Ectodermal cell (in vitro differentiated cells): ENCODE measurements around the gene COL27A1.

Source experiments
- H3K27ac ChIP-seq: 2 replicates; pipeline ENCODE4 v1.7.0; 2013; ENCODE audit warnings: mild to moderate bottlenecking, low read depth, low read length; ENCODE audit not compliant: insufficient read depth, poor library complexity, severe bottlenecking
- H3K27me3 ChIP-seq: 2 replicates; pipeline ENCODE4 v1.7.0; 2013; ENCODE audit warnings: mild to moderate bottlenecking, low read length; ENCODE audit not compliant: insufficient read depth, control insufficient read depth, poor library complexity, severe bottlenecking
- H3K36me3 ChIP-seq: one replicate; pipeline ENCODE4 v1.7.0; 2013; ENCODE audit warnings: low read length; ENCODE audit not compliant: control insufficient read depth, insufficient read depth
- H3K4me1 ChIP-seq: one replicate; pipeline ENCODE4 v1.7.0; 2013; ENCODE audit warnings: low read length; ENCODE audit not compliant: control insufficient read depth, insufficient read depth
- H3K4me3 ChIP-seq: 2 replicates; pipeline ENCODE4 v1.7.0; 2013; ENCODE audit warnings: low read depth, low read length, control low read depth; ENCODE audit not compliant: insufficient read depth
- H3K9me3 ChIP-seq: 2 replicates; pipeline ENCODE4 v1.7.0; 2013; ENCODE audit warnings: mild to moderate bottlenecking, low read length, moderate library complexity; ENCODE audit not compliant: control insufficient read depth
- WGBS, 2 experiments: methylation state at CpG; one replicate each; pipeline ENCODE4 v1.1.7; 2013; ENCODE audit warnings: missing lambda C conversion rate in 2 of 2; 5-methylcytosine and 5-hydroxymethylcytosine counted together

COL27A1 gene

DNA sequence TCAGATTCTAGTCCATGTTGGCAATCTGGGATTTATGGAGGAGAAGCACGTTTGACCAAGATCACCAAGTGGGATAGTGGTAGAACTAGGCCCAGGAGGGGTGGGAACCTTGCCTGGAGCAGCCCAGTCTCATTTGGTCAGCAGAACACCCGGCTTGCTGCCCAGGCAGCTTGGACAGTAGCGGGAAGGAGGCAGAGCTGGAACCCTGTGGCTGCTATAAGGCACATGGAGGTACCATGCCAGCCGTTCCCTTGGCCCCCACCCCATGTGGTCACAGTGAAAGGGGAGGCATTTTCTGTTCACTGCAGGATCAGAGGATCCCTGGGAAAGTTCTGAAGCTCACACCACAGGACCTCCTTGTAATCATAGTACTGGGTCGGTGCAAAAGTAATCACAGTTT lies 92.2 kb downstream of the COL27A1 start:
- H3K36me3 ChIP-seq = no peaks in the 10 kb centered on the region
- no peak overlapping the region for H3K4me3 ChIP-seq
- no peaks in the 10 kb centered on the region for H3K9me3 ChIP-seq
- H3K4me1 ChIP-seq = peaks cover 6% of the 10 kb centered on the region
- no peaks in the 10 kb centered on the region for H3K27me3 ChIP-seq
- WGBS, 2 experiments = 63 to 69% methylated on average over 5 of the region's 5 CpGs
- no peak overlapping the region for H3K27ac ChIP-seq

DNA sequence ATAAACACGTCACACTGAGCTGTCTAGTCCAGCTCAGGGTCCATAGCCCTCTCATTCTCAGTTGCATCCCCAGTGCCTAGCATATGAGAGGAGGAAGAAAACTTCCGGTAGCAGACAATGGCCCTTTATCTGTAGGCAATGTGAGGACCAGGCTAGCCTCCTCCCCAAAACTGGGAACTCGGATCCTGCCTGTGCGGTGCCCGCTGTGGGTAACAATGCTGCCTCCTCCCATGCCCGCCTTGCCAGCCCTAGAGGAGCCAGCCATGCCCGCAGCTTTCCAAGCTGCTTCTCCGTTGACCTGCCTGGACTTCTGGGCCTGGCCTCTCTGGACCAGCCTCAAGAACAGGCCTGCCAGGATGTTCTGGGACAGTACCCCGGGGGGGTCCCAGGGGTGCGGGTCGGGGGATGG lies 93.0 kb downstream of the COL27A1 start:
- H3K27me3 ChIP-seq = no peaks in the 10 kb centered on the region
- no peaks in the 10 kb centered on the region for H3K36me3 ChIP-seq
- no peak overlapping the region for H3K27ac ChIP-seq
- 93 to 94% methylated on average over 10 to 11 of the region's 11 CpGs for WGBS, 2 experiments
- H3K9me3 ChIP-seq = no peaks in the 10 kb centered on the region
- no peak overlapping the region for H3K4me3 ChIP-seq
- peaks cover 6% of the 10 kb centered on the region for H3K4me1 ChIP-seq

DNA sequence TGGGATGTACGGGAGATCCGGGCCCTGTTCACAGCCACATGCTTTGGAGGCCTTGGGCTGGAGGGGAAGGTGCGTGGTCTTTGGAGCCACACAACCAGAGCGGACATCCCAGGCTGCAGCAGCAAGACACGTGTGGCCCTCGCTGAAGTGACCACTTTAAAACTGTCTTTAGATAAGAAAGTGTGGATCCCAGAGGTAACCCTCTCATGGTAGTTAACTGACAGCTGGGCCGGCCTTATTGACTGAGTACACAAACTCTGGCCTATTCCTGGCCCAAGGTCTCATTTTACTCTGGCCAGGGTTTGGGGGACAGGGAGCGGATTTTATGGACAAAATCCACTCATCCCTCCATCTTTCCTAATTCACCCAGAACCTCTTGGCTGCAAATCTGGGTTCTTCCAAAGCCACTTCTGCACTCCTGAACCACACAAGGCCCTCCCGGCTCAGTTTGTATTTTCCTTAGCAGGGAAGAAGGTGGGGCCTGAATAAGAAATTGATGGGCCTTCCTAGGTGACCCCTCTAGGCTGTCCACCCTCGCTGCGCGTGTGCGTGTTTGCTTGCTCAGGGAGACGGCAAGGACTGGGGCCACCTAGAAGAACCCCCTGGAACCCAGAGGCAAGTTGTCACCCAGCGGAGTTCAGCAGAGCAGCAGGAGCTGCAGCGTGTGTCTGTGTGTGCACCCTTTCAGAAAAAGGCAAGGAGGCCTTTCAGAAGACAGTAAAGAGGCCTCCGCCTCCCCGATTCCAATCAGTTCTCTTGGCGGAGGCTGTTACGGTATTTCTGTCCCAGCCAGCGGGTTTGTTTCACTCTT lies 94.3 kb downstream of the COL27A1 start:
- Histone ChIP-seq H3K27ac (no peak overlapping the region), H3K36me3 (no peaks in the 10 kb centered on the region), H3K27me3 (no peaks in the 10 kb centered on the region), H3K4me1 (peaks cover 6% of the 10 kb centered on the region), H3K4me3 (no peak overlapping the region), H3K9me3 (no peaks in the 10 kb centered on the region)
- 94 to 96% methylated on average over 21 of the region's 21 CpGs for WGBS, 2 experiments

DNA sequence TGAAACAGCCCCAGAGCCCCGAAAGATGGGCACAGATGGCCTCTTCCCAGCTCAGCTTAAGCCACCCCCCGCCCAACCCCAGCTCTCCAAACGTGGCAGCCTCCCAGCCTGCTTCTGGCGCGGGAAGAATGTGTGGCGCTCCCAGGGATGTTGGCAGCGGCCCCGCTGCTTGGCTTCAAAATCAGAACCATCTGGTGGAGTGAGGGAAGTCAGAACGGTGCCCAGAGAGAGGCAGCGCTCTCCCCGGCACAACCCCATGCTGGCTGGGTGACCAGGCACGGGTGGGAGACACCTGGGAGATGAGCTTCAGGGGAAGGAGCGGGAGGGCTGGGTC lies 94.9 kb downstream of the COL27A1 start:
- Histone ChIP-seq H3K4me3 (no peak overlapping the region), H3K36me3 (no peaks in the 10 kb centered on the region), H3K27me3 (no peaks in the 10 kb centered on the region), H3K9me3 (no peaks in the 10 kb centered on the region), H3K4me1 (peaks cover 6% of the 10 kb centered on the region), H3K27ac (no peak overlapping the region)
- 90% methylated on average over 13 of the region's 13 CpGs for WGBS, 2 experiments

DNA sequence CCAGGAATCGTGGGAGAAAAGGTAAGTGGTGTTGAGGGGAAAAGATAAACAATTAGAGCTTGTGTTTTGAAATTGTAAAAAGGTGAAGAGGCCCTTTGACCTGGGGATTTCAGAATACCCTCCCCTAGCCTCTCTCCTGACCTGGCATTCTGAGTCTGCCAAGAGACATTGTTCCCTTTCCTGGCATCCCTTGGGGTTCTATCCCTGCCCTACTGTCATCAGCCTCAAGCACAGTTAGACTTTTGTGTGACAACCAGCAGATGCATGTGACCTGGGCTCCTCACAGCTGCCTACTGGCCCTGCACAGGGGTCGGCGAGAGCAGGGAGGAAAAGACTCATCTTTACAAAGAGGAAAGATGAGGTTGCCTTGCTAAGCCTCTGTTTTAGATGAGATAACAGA lies 95.3 kb downstream of the COL27A1 start:
- no peaks in the 10 kb centered on the region for H3K36me3 ChIP-seq
- peaks cover 6% of the 10 kb centered on the region for H3K4me1 ChIP-seq
- H3K9me3 ChIP-seq = no peaks in the 10 kb centered on the region
- no peaks in the 10 kb centered on the region for H3K27me3 ChIP-seq
- no peak overlapping the region for H3K4me3 ChIP-seq
- 93 to 94% methylated on average over 3 of the region's 3 CpGs for WGBS, 2 experiments
- no peak overlapping the region for H3K27ac ChIP-seq

DNA sequence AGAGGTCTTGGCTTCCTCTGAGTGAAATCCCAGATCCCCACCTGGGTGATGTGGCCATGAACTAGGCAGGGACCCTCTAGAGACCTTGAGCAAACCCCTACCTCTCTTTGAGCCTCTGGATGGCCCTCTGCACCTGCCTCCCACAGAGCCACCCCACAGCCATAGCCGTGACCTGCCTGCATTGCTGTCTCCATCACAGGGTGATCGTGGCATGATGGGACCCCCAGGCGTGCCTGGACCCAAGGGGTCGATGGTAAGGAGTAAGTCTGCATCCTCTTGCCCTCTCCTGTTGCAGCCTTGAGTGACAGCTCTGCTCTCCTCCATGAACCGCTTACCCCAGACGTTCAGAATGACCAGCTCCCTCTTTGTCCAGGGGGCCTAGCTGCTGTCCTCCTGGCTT lies 97.1 kb downstream of the COL27A1 start:
- Histone ChIP-seq H3K4me1 (peaks cover 3% of the 10 kb centered on the region), H3K36me3 (no peaks in the 10 kb centered on the region), H3K4me3 (no peak overlapping the region), H3K9me3 (no peaks in the 10 kb centered on the region), H3K27ac (no peak overlapping the region), H3K27me3 (no peaks in the 10 kb centered on the region)
- WGBS, 2 experiments = 94% methylated on average over 6 of the region's 6 CpGs

DNA sequence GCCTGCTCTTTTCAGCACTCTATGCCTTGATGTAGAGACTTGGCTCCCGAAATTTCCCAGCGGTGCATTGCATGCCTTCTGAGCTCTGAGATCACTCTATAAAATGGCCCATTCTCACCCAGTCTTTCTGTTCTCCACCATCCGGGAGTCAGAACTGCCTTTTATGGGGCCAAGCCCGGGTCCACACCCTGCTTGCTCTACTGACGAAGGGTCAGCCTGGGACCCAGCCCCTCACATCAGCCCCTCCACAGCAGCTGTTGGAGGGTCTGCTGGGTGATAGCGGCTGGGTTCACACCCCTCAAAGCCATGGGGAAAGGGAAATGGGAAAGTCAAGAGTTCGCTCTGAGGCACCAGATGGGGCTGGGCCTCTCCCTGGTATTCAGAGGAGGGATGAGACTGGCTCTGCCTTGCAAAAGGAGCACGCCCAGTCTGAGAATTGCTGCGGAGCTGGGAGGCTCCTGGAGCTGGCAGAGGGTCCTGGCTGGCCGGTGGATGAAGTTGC lies 101.5 kb downstream of the COL27A1 start:
- Histone ChIP-seq H3K27me3 (no peaks in the 10 kb centered on the region), H3K4me1 (no peaks in the 10 kb centered on the region), H3K27ac (no peak overlapping the region), H3K36me3 (no peaks in the 10 kb centered on the region), H3K9me3 (no peaks in the 10 kb centered on the region), H3K4me3 (no peak overlapping the region)
- 92 to 94% methylated on average over 10 of the region's 10 CpGs for WGBS, 2 experiments

DNA sequence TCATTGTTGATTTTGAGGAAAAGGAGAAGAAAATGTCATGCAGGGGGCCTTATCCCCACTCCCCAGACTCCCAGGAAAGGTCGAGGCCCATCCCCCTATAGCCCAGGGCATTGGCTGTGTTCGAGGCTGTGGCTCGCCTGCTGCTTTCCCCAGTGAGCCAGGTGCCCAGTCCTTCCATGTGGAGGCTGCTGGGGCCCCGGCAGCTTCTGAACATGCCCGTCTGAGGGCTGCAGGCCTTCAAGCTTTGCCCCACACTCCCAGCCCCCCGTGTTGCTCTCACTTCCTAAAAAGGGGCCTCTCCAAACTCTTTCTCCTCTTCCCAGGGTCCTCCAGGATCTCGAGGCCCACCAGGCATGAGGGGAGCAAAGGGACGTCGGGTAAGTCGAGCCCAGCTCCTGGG lies 102.9 kb downstream of the COL27A1 start:
- no peaks in the 10 kb centered on the region for H3K36me3 ChIP-seq
- no peaks in the 10 kb centered on the region for H3K4me1 ChIP-seq
- WGBS, 2 experiments = 87 to 92% methylated on average over 10 of the region's 10 CpGs
- no peaks in the 10 kb centered on the region for H3K27me3 ChIP-seq
- H3K27ac ChIP-seq = no peak overlapping the region
- H3K9me3 ChIP-seq = no peaks in the 10 kb centered on the region
- no peak overlapping the region for H3K4me3 ChIP-seq

DNA sequence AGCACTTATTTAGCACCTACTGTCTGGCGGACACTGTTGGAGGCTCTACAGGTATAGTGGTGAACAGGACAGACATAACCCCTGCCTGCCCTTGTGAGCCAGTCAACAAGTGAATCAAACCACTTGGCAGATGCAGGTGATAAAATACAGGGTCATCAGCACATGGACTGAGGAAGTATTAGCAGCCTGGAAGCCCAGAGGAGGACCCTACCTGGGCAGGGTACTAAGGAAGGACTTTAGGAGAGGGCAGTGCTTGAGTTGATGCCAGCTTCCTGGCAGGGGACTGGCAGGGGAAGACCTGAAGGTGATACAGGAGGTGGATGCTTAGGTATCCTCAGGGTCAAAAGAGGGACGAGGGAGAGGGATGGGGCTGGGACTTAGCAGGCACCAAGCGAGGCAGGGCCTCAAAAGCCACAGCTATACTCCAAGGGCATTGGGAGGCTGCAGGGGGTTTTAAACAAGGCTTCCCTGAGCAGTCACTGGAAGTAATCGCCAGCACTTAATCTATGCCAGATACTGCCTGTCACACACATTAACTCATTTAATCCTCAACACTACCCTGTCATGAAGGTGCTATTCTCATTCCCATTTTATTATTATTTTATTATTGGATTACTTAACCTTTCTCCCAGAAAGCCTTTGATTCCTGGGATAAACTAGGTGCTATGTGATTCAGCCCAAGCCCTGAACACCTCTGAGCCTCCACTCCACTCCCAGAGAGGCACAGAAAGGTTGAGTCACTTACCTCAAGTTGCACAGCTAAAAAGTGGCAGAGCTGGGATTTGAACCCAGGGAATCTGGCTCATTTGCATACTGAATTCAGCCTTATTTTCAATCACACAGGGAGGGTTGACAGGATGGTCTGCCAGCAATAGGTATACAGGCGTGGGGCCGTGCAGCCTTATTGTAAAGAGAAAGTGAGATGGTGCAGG lies 103.8 kb downstream of the COL27A1 start:
- H3K36me3 ChIP-seq = no peaks in the 10 kb centered on the region
- H3K27me3 ChIP-seq = no peaks in the 10 kb centered on the region
- H3K4me1 ChIP-seq = peaks cover 3% of the 10 kb centered on the region
- H3K27ac ChIP-seq = no peak overlapping the region
- no peaks in the 10 kb centered on the region for H3K9me3 ChIP-seq
- WGBS, 2 experiments = 86 to 94% methylated on average over 6 of the region's 6 CpGs
- H3K4me3 ChIP-seq = no peak overlapping the region

DNA sequence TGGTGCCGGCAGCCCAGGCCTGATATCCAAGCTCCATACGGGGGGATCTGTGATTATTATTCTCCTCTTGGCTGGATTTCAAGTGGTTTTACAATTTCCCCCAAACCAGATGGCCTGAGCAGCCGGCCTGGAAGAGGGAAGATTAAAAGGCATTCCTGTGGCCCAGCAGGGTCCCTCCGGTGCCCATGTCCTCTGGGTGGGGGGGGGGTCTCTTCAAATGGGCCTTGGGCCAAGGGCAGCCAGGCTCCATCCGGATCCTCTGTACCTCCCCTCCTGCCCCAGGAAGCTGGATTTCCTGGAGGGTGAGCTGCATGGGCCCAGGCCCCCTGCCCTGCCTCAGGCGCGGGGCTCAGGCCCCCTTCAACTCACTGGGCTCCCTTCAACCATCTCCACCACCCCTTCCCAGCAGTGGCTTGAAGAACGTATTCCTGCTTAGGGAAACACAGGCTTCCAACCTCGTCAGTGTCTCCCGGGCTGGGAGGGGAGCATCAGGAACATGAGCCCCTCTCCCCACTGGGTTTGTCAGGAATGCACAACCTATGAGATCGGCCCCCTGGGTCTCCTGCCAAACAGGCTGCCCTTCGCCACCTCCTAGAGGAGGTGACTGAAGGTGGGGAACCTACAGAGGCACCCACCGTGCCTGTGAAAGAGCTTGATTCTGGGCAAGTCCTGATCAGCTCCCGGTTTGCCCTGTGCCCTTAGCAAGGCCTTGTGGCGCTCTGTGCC lies 104.6 kb downstream of the COL27A1 start:
- Histone ChIP-seq H3K27me3 (no peaks in the 10 kb centered on the region), H3K27ac (no peak overlapping the region), H3K4me1 (peaks cover 9% of the 10 kb centered on the region), H3K36me3 (no peaks in the 10 kb centered on the region), H3K4me3 (no peak overlapping the region), H3K9me3 (no peaks in the 10 kb centered on the region)
- WGBS, 2 experiments = 80 to 81% methylated on average over 15 of the region's 15 CpGs
